HT-29 (cell line): ENCODE measurements around the gene DNAH17. TPM values are rescaled to one million over a fixed set of nuclear protein-coding genes. Genes with fewer than 3 reads are reported as not detected.

ENCODE experiments used
- DNase-seq: peaks from one replicate; pipeline ENCODE4 v3.0.0-alpha.2; 2015; ENCODE audit warnings: low spot score
- total RNA-seq: library from RNA; depleted of rRNA; stranded (reverse); fragments of >200 nt; shearing (Covaris generic); gene quantifications from 2 replicates; pipeline ENCODE4 v1.2.3, GENCODE V29; 2014

DNAH17 gene
- total RNA-seq, 1 experiment from 2014 or later, result not detected

GRCh38 chr17:78430892-78431691 is 146.1 kb downstream of the DNAH17 start:
- no peak for DNase-seq

DNA sequence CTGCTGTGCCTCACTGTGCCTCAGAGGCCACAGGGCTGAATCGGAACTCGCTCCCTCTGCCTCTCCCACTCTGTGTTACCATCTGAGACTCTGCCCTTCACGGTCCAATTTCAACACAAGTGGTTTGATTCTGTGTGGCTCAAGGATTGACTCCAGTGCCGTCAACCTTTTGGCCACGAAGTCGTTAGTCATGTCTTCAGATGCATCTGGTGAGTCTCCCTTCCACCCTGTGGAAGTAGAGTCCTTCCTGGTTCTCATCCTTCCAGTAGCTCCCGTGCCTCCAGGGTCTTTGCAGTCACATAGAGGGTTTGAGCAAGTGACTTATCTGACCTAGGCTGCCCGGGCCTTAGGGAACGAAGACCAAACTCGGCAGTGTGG is 147.6 kb downstream of the DNAH17 start:
- no peak for DNase-seq

GRCh38 chr17:78428836-78429617 is 148.2 kb downstream of the DNAH17 start:
- no peak for DNase-seq

DNA sequence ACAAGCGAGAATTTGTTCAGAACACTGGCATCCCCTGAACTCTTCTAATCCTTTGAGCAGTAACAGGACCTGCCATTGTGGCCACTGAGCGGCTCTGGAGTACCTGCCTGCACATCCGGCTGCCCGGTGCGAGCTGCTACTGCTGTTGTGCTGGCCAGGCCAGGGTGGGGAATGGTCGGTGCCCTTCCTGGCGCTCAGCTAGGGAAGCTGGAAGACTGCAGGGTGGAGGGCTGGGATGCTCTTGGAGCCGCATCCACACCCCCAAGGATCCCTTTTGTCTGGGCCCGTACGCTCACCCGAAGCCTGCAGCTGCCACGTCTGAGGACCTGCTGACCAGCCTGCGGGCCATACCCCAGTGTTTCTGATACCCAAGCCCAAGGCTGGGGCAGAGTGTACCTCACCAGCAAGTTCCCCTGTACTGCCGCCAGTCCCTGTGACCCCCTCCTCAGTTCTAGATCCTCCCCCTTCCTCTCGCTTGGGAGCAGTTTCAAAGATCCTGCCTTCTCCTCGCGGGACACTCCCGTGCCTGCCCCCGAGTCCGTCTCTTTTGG is 149.1 kb downstream of the DNAH17 start:
- DNase-seq, result no peak

GRCh38 chr17:78427140-78427539 is 150.1 kb downstream of the DNAH17 start:
- DNase-seq, result no peak

GRCh38 chr17:78426293-78426879 is 150.8 kb downstream of the DNAH17 start:
- DNase-seq, result no peak

GRCh38 chr17:78425429-78425828 is 151.8 kb downstream of the DNAH17 start:
- DNase-seq, result no peak

DNA sequence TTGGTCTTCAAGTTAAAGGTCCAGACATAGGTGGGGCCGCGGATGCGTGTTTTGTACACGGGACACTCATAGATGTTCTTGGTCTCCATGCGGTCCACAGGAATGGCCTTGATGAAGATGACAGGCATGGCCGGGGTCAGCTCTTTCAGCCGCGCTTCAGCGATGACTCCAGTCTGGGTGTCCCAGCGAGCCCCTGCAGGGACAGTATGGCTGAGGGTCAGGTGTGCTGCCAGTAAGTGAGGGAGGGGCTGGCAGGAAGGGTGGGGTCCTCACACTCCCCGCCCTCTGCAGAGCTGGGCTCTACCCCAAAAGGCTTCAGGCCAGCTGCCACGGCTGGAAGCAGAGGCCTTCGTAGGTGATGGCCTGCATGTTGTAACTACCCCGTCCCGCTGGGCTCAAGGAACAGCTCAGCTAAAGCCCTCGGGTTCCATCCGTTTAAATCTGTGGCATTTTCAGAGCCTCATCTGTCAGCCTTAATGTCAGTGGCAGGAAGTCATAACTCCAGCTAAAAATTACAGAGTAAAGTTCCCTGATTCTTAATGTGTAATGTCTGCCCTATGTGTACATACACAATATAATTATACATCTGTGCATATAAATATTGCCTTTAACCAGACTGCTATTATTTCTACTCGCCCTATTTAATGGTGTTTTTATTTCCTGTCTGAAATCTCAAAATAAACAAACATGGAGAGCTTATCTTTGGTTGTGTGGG is 153.1 kb downstream of the DNAH17 start:
- DNase-seq, result no peak

- DNase-seq, result no peak
These were observed 154.2 kb downstream of the DNAH17 start for GRCh38 chr17:78422872-78423588.

- DNase-seq, result no peak
These were observed 155.0 kb downstream of the DNAH17 start for GRCh38 chr17:78422267-78422605.

DNA sequence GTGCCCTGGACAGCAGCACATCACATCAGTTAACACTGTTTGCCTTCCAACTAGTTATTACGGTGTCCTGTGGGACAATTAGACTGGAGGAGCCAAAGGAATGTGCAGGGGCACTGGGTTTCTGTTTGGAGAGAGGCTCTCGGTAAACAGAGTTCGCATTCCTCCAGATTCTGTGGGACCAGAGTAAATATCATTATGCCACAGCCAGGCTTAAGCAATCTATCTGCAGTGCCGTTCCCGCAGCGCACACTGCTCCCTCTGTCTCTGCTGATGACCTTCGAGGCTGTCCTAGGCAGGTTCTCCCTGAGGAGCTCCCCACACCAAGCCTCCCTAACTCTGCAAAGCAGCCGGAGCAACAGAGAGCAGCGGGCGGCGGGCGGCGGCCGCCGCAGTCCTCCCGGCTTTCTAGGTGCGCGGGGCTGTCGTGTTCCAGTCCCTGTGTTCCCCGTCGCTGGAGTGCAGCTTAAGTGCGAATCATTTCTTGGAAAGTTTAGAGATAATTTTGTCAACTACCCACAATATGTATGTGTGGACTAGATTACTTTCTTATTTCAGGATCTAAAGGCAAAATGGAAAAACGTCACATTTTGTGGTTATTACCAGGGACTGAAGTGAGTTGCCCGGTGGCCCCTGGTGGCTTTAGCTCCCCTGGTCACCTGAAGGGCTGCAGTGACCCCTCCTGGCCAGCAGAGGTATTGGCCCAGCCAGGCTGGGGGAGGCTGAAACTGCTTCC is 155.5 kb downstream of the DNAH17 start:
- DNase-seq, result peak; percentile 74

DNA sequence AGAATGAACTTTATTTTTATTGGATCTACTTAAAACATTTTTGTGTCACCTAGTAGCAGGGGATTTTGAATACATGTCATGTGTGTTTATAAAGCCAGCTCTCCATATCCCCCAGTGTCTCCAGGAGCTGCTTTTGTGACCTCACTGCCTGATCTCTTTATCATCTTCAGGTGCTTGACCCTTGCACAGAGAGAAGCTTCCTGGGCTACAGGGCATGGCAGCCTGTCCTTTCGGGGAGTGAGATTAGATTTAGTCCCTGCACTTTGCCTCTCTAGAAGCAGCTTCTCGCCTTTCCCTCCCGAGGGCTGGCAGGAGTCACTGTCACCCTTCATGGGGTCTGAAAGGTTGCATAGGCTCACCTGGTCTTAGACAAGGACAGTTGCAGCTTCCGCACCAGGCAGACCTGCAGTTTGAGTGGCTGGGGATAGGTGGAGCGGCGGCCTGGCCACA is 156.1 kb downstream of the DNAH17 start:
- no peak for DNase-seq

- DNase-seq, result no peak
These were observed 157.0 kb downstream of the DNAH17 start for GRCh38 chr17:78419970-78420815.

- DNase-seq, result no peak
These were observed 158.7 kb downstream of the DNAH17 start for GRCh38 chr17:78418326-78419026.

DNA sequence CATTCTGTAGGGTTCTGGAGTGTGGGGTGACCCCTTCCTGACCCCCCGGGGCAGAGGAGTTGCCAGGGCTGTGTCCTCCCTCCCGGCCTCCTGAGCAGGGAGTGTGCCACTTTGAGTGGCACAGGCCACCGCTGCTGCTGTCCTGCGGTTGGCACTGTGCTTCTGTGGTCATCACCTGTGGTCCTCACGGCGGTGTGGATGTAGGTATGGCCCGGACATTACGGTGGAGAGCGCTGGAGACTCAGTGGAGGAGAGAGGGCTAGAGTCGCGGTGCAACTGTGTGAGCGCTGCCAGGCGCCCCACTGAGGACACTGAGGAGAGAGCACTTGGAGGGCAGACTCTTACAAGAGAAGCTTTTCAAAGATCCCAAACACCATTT is 159.7 kb downstream of the DNAH17 start:
- no peak for DNase-seq

DNA sequence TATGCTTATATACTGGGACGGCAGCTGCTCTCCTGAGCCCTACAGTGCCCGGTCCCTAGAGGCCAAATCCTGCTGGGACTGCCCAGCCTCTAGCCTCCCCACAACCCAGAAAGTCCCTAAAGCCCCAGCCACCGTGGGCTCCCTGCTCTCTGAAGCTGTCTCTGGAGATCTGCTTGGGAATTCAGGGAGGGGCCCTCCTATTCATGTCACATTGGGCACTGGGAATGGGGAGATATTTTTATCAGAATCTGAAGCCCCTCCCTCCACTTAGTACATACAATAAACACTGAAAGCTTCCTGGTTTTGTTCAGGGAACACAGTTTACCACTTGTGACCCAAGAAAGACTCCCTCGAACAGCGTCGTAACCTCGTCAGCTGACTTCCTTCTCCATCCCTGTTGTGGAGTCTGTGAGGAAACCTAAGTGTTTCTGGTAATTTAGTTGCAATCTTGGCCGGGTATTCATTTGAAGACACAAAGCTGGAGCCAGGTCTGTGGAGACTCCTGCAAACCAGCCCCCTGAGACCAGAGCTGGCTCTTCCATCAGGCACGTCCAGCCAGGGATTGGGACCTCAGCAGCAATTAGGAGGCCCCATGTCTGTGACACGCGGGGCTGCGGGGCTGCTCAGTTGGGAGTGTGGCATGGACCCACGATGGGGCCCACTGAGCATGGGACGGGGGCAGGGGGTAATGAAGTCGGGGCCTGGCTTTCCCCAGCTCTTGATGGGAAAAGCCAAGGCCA is 160.2 kb downstream of the DNAH17 start:
- DNase-seq, result no peak

DNA sequence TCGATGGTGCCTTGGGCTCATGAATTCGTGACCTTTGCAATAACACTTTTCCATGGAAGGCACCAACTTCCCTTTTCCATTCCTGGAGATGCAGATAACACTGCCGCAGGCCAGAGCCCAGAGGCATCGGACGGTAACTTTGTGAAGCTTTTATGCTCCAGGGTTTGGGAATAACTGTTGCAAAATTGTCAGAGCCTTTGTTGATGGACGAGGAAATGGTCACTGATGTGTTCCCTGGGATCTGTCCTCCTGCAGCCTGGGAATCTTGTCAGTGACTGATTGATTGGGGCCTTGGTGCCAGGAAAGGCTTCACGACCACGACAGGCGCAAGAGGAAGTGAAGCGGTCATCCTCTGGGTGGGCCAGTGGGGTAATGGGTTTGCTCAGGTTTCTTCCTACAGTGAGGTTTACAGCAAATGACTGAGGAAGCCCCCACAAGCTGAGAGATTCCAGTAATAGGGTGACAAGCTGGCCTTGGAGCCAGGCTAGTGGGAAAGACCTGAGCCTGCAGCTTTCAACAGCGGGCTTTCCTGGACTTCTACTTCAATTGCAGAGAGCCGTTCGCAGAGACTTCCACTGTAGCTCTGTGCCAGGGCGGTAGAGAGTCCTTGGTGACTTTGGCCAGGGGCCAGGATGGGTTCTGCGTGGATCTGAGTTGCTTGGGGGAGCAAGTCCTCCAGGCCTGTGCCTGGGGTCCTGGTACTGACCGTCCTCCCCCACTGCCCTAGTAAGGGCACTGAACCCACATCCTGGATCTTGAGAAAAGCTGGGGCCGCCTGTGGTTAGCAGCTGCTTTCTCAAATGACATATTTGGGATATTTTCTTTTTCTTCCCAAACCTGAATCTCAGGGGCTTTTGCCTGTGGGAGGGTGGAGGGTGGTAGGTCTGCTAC is 161.1 kb downstream of the DNAH17 start:
- DNase-seq, result no peak
